Activated naive CD4-positive, alpha-beta T cell treated with anti-CD3 and anti-CD28 coated beads, Interleukin-2, amount 50 U/mL, for 16 hours (primary cell): ENCODE results near the gene TNK1.

Experiments
- DNase-seq: peaks from one replicate; pipeline ENCODE4 v3.0.0-alpha.2; 2020

TNK1 gene

GRCh38 chr17:7413346-7413985 lies 32.6 kb downstream of the TNK1 start:
- DNase-seq, result no peak

GRCh38 chr17:7414837-7415236 lies 33.9 kb downstream of the TNK1 start:
- DNase-seq, result no peak

- no peak for DNase-seq
Measured at GRCh38 chr17:7415784-7416183, 34.9 kb downstream of the TNK1 start.

- DNase-seq, result no peak
Measured at GRCh38 chr17:7416323-7416722, 35.4 kb downstream of the TNK1 start.

GRCh38 chr17:7417056-7417655 lies 36.3 kb downstream of the TNK1 start:
- DNase-seq, result no peak

GRCh38 chr17:7418472-7419152 lies 37.7 kb downstream of the TNK1 start:
- DNase-seq, result no peak

- no peak for DNase-seq
Measured at GRCh38 chr17:7419819-7420610, 39.1 kb downstream of the TNK1 start, which contains the start of gene SPEM1. Gene SPEM1, plus strand, starts transcription at chr17:7420324. Its CDS starts 61 bp downstream, at chr17:7420385.

GRCh38 chr17:7421186-7421585 lies 40.3 kb downstream of the TNK1 start:
- no peak for DNase-seq

- DNase-seq, result no peak
Measured at GRCh38 chr17:7423679-7424078, 42.8 kb downstream of the TNK1 start.

GRCh38 chr17:7425316-7425715 lies 44.4 kb downstream of the TNK1 start, which contains the start of gene SPEM2:
Gene SPEM2, plus strand, starts transcription at chr17:7425616. Its CDS starts 73 bp downstream, at chr17:7425689.
- DNase-seq, result no peak

GRCh38 chr17:7425756-7426155 lies 44.9 kb downstream of the TNK1 start:
- no peak for DNase-seq

- no peak for DNase-seq
Measured at GRCh38 chr17:7426203-7426863, 45.4 kb downstream of the TNK1 start.

- DNase-seq, result no peak
Measured at GRCh38 chr17:7426896-7427489, 46.1 kb downstream of the TNK1 start.

GRCh38 chr17:7427549-7427948 lies 46.7 kb downstream of the TNK1 start:
- DNase-seq, result no peak

GRCh38 chr17:7428557-7428956 lies 47.7 kb downstream of the TNK1 start, which contains the start of gene SPEM3:
Gene SPEM3, plus strand, starts transcription at chr17:7428857. Its CDS starts 46 bp downstream, at chr17:7428903.
- DNase-seq, result no peak

- no peak for DNase-seq
Measured at GRCh38 chr17:7429722-7430121, 48.8 kb downstream of the TNK1 start.

- no peak for DNase-seq
Measured at GRCh38 chr17:7431231-7431630, 50.3 kb downstream of the TNK1 start.

- DNase-seq, result no peak
Measured at GRCh38 chr17:7432296-7432695, 51.4 kb downstream of the TNK1 start.

GRCh38 chr17:7435676-7436555 lies 55.0 kb downstream of the TNK1 start:
- peak; percentile 56 for DNase-seq

- peak; percentile 85 for DNase-seq
Measured at GRCh38 chr17:7436556-7437368, 55.9 kb downstream of the TNK1 start.
